K562 treated with DMSO at 1 percent for 4 hours (cell line): ENCODE measurements around the gene TMC5. TPM values are rescaled to one million over a fixed set of nuclear protein-coding genes. Genes with fewer than 3 reads are reported as not detected.

ENCODE experiments used
- total RNA-seq: library from RNA; unstranded; fragments of 300-600 nt; gene quantifications from 2 replicates; pipeline ENCODE4 v1.2.3, GENCODE V29; 2022; ENCODE audit not compliant: insufficient read depth

Gene TMC5
- total RNA-seq = 1.9 TPM in 1 of 2 replicates, not detected in the other

DNA sequence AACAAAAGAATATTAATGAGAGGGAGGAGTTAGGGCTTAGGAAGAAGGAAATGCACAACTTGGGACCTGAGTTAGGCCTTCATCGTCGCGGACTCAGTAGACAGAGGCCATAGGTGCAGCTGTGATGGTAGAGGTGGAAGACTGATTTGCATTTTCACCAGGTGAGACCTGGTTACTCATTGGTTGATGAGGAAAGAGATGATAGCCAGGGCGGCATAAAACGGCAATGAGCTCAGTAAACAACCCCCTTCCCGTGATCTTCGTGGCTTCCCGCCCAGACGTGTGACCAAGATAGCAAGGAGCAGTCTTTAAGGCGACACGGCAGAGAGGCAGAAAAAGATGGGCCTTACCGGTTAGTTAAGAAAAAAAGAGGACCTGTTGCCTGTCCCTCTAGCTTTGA, at the start of gene TMC5:
Gene TMC5, plus strand, starts transcription at position 244 of the 400 bp plus-strand sequence. CDS start 22,156 bp downstream, outside the sequence.

DNA sequence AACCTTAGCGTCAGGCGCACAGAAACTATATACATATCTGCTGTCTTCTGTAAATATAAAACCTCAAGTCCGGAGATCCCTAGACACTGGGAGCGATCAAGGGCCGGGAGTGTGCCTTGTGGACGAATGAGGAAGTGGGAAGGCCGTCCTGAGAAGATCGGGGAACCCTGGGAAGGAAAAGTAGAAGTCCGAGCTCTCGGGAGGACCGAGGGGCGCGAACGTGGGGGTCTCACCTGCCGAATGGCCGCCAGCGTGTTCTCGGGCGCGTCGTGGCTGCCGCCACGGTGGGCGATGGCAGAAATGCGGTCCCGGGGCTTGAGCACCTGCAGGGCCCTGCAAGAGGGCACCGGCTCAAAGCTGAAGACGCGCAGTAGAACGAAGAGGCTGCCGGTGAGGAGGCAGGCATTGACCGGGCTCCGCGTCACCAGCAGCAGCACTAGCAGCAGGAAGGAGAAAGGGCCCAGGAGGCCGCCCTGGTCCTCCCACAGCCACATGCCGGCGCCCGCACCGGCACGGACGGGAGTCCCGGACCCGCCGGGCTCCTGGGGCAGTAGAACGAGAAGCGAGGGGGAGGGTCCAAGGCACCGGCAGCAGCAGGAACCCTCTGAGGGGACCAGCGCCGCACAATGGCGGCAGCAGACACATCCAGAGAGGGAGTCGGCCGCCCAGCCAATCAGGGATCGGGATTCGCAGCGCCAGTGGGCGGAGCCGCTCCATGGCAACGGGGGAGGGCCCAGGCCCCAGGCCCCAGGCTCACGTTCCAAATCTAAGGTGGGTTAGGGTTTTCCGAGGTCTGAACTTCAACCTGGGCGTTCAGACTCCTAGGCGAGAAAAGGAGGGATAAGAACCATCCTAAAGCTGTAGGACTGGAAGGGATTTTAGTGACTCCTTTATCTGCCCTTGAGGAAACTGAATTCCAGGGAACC, 104.1 kb downstream of the TMC5 start, which contains the start of gene GDE1:
Gene GDE1, minus strand, starts transcription at position 628 of the 926 bp plus-strand sequence. Its CDS starts 134 bp downstream, at position 494.

GRCh38 chr16:19523559-19524355, 106.1 kb downstream of the TMC5 start, which contains the start of gene CCP110:
Gene CCP110 (plus strand): TSS chr16:19523942. CDS start chr16:19527882, 3,940 bp downstream.

Other genes starting within 250 kb of the TMC5 start
- not detected in 2 replicates for gene SYT17, start 249.6 kb upstream of the TMC5 start, total RNA-seq
- gene CLEC19A, start 132.2 kb upstream of the TMC5 start, total RNA-seq = not detected in 2 replicates
- 59.6 and 68.8 TPM in 2 replicates for gene GDE1, start 104.2 kb downstream of the TMC5 start, total RNA-seq
- gene CCP110, start 106.1 kb downstream of the TMC5 start, total RNA-seq = 6.3 and 8.2 TPM in 2 replicates
- 11.3 and 13.2 TPM in 2 replicates for gene VPS35L, start 137.8 kb downstream of the TMC5 start, total RNA-seq